Activated CD8-positive, alpha-beta memory T cell treated with anti-CD3 and anti-CD28 coated beads for 1 hour (primary cell): ENCODE measurements around the gene MUC12.
"Not testable (repeated sequence)": the region's sequence is repeated elsewhere in the genome, so short reads cannot be mapped to it uniquely, and the experiment has no call there.

Experiments
- DNase-seq, 2 donors: peaks; one replicate each; pipeline ENCODE4 v3.0.0-alpha.2; 2020; ENCODE audit warnings: low read depth in 1 of 2; ENCODE audit errors: extremely low read depth in 1 of 2

Gene MUC12

GRCh38 chr7:100969066-100969615 is at the start of gene MUC12:
Gene MUC12 (plus strand): TSS chr7:100969565. CDS start chr7:100969623, 58 bp downstream.
- DNase-seq: no peak

DNA sequence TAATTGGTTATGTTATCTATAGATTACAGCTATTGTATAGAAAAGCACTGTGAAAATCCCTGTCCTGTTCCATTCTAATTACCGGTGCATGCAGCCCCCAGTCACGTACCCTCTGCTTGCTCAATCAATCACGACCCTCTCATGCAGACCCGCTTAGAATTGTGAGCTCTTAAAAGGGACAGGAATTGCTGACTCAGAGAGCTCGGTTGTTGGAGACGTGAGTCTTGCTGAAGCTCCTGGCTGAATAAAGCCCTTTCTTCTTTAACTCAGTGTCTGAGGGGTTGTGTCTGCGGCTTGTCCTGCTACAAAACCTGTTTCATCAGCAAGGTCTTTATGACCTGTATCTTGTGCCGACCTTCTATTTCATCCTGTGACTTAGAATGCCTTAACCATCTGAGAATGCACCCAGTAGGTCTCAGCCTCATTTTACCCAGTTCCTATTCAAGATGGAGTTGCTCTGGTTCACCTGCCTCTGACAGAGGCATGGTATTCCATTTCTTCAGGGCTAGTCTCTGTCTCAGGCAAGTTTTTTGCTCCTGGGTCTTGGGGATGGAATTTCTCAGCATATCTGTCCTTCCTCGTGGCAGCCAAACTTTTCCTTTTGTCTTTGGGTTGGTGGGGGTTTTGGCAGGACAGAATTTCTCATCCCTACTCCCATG is 49.5 kb upstream of the MUC12 start:
- not testable (repeated sequence) for DNase-seq

DNA sequence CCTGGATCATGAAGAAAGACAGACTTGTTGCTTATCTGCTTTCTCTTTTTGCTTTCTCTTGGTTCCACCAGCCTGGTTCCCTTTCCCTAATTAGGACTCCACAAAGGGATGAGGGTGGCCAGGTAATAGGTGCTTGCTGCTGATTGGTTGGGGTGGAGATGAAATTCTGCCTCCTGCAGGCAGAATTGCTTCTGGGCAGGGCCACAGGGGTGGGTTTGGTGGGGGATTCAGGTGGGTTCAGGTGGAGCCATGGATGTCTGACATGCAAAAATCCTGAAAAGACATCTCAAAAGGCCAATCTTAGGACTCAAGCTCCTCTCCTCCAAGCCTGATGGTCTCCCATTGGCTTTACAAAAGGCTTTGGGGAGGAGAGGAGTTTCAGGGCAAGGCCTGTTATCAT is 48.3 kb upstream of the MUC12 start:
- DNase-seq: no peak

GRCh38 chr7:100923616-100924015 is 45.7 kb upstream of the MUC12 start:
- not testable (repeated sequence) for DNase-seq

DNA sequence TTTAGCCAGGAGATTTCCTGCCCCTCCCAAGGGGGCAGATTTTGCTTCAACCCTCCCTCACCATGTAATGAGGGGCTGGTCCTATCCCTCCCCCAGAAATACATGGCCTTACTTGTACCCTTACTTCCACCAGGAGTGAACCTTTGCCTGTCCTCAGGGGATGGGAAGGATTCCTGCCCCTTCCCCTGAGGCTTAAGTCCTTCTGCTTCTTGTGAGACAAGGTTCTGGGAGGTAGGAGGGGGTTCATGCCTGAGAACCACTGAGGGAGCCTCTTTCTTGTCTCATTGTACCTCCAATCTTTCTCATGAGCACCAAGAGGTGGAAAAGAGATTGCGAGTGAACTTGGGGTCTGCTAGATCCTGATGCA is 39.6 kb upstream of the MUC12 start:
- no peak for DNase-seq

- DNase-seq: no peak
Observed at GRCh38 chr7:100933734-100934133, 35.6 kb upstream of the MUC12 start.

- DNase-seq: not testable (repeated sequence)
Observed at GRCh38 chr7:100935381-100935780, 34.0 kb upstream of the MUC12 start.

GRCh38 chr7:100936167-100936566 is 33.2 kb upstream of the MUC12 start:
- DNase-seq: not testable (repeated sequence)

GRCh38 chr7:100942045-100942774 is 27.2 kb upstream of the MUC12 start:
- no peak for DNase-seq

GRCh38 chr7:100943693-100944092 is 25.7 kb upstream of the MUC12 start:
- DNase-seq: no peak

DNA sequence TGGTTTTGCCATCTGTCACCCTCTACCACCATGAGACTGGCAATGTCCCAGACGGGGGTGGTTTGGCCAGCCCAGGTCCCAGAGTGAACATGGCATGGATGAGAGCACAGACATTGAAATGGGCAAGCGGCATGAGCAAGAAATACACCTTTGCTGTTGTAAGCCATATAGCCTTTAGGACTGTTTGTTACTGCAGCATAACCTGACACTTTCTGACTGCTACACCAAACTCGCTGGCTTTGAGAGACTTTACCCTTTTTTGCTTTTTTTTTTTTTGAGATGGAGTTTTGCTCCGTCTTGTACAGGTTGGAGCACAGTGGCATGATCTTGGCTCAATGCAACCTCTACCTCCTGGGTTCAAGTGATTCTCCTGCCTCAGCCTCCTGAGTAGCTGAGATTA is 25.2 kb upstream of the MUC12 start:
- DNase-seq: no peak

GRCh38 chr7:100946111-100946510 is 23.3 kb upstream of the MUC12 start:
- no peak for DNase-seq

- DNase-seq: no peak
Observed at GRCh38 chr7:100946766-100947365, 22.5 kb upstream of the MUC12 start.

GRCh38 chr7:100947792-100948191 is 21.6 kb upstream of the MUC12 start:
- DNase-seq: no peak

GRCh38 chr7:100949227-100949932 is 20.0 kb upstream of the MUC12 start, which contains the start of gene MUC3A:
Gene MUC3A (plus strand): TSS chr7:100949534. CDS start chr7:100949625, 91 bp downstream.
- DNase-seq: no peak

- DNase-seq: no peak
Observed at GRCh38 chr7:100949933-100950443, 19.4 kb upstream of the MUC12 start.

DNA sequence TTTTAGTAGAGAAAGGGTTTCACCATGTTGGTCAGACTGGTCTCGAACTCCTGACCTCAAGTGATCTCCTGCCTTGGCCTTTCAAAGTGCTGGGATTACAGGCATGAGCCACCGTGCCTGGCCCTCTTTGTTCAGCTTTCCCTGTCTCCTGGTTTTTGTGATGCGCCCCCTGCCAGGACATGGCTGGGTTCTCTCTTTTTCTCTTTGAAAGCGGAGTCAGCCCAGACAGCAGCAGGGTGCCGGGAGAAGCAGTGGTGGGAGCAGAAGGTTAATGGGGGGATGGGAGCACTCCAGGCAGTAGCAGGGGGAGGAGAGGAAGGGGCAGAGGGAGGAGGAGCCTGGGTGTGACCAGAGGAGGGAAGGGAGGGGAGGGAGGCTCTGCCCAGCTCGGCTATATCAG is 18.2 kb upstream of the MUC12 start:
- DNase-seq: no peak

DNA sequence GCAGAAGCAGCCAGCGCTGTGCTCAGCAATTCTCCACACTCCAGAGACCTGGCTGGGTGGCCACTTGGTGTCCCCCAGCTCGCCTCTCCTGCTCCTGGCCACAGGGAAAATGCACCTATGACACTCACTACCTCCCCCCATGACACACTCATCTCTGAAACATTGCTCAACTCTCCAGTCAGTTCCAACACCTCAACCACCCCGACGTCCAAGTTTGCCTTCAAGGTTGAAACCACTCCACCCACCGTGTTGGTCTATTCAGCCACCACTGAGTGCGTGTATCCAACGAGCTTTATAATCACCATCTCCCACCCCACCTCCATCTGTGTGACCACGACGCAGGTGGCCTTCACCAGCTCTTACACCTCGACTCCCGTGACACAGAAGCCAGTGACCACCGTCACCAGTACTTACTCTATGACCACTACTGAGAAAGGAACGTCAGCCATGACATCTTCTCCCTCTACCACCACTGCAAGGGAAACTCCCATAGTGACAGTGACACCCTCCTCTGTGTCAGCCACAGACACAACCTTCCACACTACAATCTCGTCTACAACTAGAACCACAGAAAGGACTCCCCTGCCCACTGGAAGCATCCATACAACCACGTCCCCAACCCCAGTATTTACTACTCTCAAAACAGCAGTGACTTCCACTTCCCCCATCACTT is 17.3 kb upstream of the MUC12 start:
- no peak for DNase-seq

DNA sequence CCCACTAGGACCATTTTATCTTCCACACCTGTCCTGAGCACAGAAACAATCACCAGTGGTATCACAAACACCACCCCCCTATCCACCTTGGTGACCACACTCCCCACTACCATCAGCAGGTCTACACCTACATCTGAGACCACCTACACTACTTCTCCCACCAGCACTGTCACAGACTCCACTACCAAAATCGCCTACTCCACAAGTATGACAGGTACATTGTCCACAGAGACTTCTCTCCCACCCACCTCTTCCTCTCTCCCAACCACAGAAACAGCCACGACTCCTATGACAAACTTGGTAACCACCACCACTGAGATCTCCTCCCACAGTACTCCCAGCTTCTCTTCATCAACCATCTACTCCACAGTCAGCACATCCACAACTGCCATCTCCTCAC is 16.7 kb upstream of the MUC12 start:
- no peak for DNase-seq

GRCh38 chr7:100957832-100958421 is 11.4 kb upstream of the MUC12 start:
- no peak for DNase-seq
